GM18951 (cell line): Measurements from ENCODE around the gene DYNLRB1.

Experiments used
- POLR2A ChIP-seq: IDR thresholded peaks from 4 replicates; pipeline ENCODE4 v1.6.1; 2011; ENCODE audit warnings: mild to moderate bottlenecking; ENCODE audit not compliant: insufficient read length, insufficient read depth; ENCODE audit errors: extremely low read depth
- in situ Hi-C: fragments of 300-500 bp; cut with MboI; formaldehyde crosslinking; loops from one replicate; pipeline ENCODE4 v1.12.0; 2022; ENCODE audit warnings: low sequenced_read_pairs, mixed read lengths, inconsistent platforms; ENCODE audit not compliant: unreplicated experiment

DYNLRB1 gene

DNA sequence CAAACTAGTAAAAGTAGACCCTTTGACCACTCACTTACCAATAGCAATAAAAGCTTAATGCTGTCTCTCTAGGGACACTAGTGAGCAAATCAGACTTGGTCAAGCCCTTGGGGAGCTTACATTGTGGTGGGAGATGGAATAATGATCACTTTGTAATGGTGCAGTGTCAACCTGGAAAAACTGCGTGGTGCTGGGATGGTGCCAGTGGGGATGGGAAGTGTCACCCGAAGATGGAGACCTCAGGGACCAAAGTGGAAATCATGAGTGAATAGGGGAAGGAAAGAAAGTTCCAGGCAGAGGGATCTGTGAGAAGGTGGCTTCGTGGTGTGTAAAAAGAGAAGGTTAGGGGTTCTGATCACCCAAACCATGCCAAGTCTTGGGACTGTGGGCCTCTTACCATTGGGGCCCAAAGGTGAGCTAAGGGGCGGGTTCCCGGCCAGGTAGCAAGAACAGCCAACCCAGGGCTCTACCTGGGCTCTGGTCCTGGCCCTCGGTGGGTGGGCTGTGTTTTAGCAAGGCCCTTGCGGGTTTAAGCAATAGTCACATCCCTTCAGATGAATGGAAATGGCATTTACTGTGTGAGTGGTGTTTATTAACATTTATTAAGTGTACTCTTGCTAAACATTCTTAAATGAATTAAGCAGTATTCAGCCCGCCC lies 15.5 kb downstream of the DYNLRB1 start:
- no peak for TF ChIP-seq POLR2A
- in situ Hi-C loops = loop anchor here (10.0 kb wide), 1 partner anchor 173 kb away; the partner anchor contains the start of gene TP53INP2

- in situ Hi-C loops = loop anchor here (10.0 kb wide), 1 partner anchor 172 kb away; the partner anchor contains the start of gene TP53INP2
- TF ChIP-seq POLR2A = no peak
Observed at GRCh38 chr20:34532320-34532719, 16.1 kb downstream of the DYNLRB1 start.

DNA sequence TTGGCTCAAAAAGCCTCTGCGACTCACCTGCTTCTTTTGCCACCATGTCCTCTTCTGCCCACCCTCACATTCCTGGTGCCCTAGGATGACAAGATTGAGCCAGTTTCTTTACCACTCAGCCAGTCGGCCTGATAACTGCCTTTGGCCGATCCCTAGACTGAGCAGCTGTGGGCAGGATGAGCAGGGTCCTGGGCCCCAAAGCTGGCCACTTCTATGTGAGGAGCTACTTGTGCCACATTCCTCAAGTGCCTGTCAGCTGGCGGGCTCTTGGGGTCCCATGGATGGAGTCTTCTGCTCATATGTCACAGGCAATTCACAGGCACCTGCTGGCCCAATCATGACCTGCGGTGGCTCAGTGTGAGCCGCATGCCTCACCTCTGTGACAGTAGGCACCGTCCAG lies 16.5 kb downstream of the DYNLRB1 start:
- in situ Hi-C loops = loop anchor here (10.0 kb wide), 1 partner anchor 172 kb away; the partner anchor contains the start of gene TP53INP2
- TF ChIP-seq POLR2A = no peak

DNA sequence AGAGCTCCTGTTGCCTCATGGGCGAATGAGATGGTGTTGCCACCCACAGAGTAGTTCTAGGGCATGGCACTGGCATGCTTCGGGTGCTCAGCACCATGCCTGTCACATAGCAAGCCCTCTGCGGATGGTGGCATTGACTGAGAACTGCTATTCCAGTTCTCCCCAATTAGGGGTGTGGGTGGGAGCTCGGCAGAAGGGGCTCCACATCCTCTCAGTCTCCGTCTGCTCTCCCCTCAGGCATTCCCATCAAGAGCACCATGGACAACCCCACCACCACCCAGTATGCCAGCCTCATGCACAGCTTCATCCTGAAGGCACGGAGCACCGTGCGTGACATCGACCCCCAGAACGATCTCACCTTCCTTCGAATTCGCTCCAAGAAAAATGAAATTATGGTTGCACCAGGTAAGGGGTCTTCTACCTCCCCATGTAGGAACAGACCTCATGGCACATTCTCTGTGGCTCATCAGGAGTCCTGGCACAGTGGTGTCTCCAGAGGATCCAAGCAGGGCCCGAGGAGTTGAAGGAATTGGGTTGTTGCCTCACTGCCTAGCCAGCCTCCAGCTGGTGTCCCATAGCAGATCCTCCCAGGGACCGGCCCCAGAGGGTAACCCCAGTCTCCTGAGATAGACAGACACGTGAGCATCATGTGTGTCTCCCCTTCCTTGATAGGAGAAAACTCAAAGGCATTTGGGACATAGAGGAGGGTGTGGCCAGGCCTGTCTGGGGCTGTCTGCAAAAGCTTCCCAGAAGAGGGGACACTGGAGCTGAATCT lies 18.4 kb downstream of the DYNLRB1 start:
- TF ChIP-seq POLR2A = no peak
- in situ Hi-C loops = loop anchor here (10.0 kb wide), 1 partner anchor 170 kb away; the partner anchor contains the start of gene TP53INP2

DNA sequence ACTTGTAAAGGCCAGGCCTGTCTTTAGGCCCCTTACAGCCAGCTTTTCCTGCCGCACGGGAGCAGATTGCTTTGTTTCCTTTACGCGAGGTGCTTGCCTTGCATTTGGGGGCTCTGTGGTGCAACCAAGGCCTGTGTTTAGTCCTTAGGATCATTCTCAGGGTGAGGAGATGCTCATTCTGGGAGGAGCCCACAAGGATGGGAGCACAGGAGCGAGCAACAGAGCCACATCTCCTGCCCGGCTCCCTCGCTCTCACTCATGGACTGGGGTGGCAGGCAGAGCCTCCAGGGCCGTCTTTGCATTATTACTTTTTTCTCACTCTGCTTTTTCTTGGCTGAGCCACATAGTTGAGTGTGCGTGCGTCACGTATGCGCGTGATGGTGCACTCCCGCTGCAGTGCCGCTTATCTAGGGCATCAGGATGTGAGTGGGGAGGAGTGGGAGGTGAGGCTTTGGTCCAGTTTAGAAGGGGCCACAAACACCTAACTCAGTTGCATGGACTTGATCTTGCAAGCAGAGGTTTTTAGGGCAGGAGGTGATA lies 19.1 kb downstream of the DYNLRB1 start:
- TF ChIP-seq POLR2A = no peak
- in situ Hi-C loops = loop anchor here (10.0 kb wide), 1 partner anchor 169 kb away; the partner anchor contains the start of gene TP53INP2

DNA sequence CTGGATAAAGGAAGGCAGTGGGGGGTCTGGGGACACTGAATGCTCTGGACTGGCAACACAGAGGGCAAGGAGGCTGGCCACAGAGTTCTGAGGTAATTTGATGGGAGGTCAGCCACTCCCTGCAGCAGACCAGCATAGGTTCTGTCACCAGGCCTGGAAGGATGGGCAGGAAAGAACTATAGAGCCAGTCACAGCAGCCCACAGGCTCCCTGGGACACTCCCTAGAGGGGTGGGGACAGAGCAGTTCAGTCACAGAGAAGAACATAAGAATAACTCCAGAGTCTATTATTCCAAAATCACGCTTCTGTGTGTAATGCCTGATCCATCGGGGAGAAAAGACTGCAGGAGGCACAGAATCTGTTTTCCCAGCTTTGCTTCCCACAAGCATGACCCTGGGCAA lies 19.6 kb downstream of the DYNLRB1 start:
- TF ChIP-seq POLR2A = no peak
- in situ Hi-C loops = loop anchor here (10.0 kb wide), 1 partner anchor 169 kb away; the partner anchor contains the start of gene TP53INP2

- in situ Hi-C loops = loop anchor here (10.0 kb wide), 1 partner anchor 168 kb away; the partner anchor contains the start of gene TP53INP2
- no peak for TF ChIP-seq POLR2A
Observed at GRCh38 chr20:34536798-34537394, 20.7 kb downstream of the DYNLRB1 start.

- in situ Hi-C loops = loop anchor here (10.0 kb wide), 1 partner anchor 167 kb away; the partner anchor contains the start of gene TP53INP2
- no peak for TF ChIP-seq POLR2A
Observed at GRCh38 chr20:34537651-34538050, 21.4 kb downstream of the DYNLRB1 start.

DNA sequence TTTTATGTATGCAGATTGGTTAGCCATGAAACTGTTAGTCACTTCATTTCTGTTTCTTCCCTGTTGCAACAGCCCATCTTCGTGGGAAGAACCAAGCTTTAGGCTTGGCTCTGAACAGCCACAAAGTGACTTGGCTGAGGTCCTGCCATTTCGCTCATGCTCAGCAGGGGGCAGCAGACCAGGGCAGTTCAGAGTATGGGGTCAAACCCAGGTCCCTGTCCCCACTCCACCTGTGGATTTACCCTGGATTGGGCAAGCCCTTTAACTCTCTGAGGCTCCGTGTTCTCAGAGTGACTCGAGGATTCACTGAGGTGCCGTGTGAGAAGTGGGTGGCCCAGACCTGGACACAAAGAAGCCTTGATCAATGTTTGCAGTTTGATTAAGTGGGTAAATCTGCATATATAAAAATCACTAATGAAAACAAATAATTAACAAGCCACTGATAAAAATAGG lies 22.5 kb downstream of the DYNLRB1 start:
- no peak for TF ChIP-seq POLR2A
- in situ Hi-C loops = loop anchor here (10.0 kb wide), 1 partner anchor 166 kb away; the partner anchor contains the start of gene TP53INP2

GRCh38 chr20:34539756-34540155 lies 23.5 kb downstream of the DYNLRB1 start:
- in situ Hi-C loops = loop anchor here (10.0 kb wide), 1 partner anchor 165 kb away; the partner anchor contains the start of gene TP53INP2
- TF ChIP-seq POLR2A = no peak

GRCh38 chr20:34540596-34541263 lies 24.5 kb downstream of the DYNLRB1 start:
- in situ Hi-C loops = no loop called here
- no peak for TF ChIP-seq POLR2A

GRCh38 chr20:34541264-34541901 lies 25.2 kb downstream of the DYNLRB1 start:
- in situ Hi-C loops = no loop called here
- TF ChIP-seq POLR2A = no peak
